K562 (cell line): Measurements from ENCODE around the gene AFF1.

Experiments
- CTCF ChIP-seq, 3 experiments: IDR thresholded peaks in 2 of 3; conservative IDR thresholded peaks in 1 of 3; 2 replicates each; pipeline ENCODE4 v1.5.1; 2011 to 2012; ENCODE audit warnings: low read length in 3 of 3, mild to moderate bottlenecking in 3 of 3, control low read depth in 2 of 3, improper control_type of control experiment in 1 of 3, inconsistent platforms in 1 of 3, low read depth in 1 of 3, mixed read lengths in 1 of 3, moderate library complexity in 1 of 3; ENCODE audit not compliant: insufficient read depth in 2 of 3
- MAX ChIP-seq: sonication (generic); formaldehyde crosslinking; IDR thresholded peaks from 2 replicates; pipeline ENCODE4 v1.9.0; 2022; ENCODE audit warnings: mild to moderate bottlenecking, missing genetic modification reagents
- MYNN ChIP-seq, 2 experiments: sonication (generic); formaldehyde crosslinking in 1 of 2; IDR thresholded peaks; 2 replicates each; pipeline versions ENCODE4 v1.5.0 to v1.6.1; 2016 to 2020; ENCODE audit warnings: antibody characterized with exemption in 1 of 2, missing genetic modification reagents in 1 of 2

GRCh38 chr4:87042221-87042620, 107.4 kb downstream of the AFF1 start:
- TF ChIP-seq CTCF (IDR thresholded peaks at IDR 0.05 in 2 of 3, conservative IDR thresholded peaks at IDR 0.05 in 1 of 3; ENCODE audit: insufficient read depth in 2 of 3, low read depth in 1 of 3, low read length in 3 of 3) = no peak
- no peak for TF ChIP-seq MAX (CRISPR knock-in tag)
- no peak for TF ChIP-seq MYNN (IDR thresholded peaks at IDR 0.05)
- no peak for TF ChIP-seq MYNN (CRISPR knock-in tag; IDR thresholded peaks at IDR 0.05)
